COR-L47 (cell line): ENCODE measurements around the gene HES7.
"Not testable (repeated sequence)": the region's sequence is repeated elsewhere in the genome, so short reads cannot be mapped to it uniquely, and the experiment has no call there.

ENCODE experiments used
- DNase-seq: peaks from one replicate; lab custom pipeline; 2025; lab: John Stamatoyannopoulos, UW

The HES7 gene

DNA sequence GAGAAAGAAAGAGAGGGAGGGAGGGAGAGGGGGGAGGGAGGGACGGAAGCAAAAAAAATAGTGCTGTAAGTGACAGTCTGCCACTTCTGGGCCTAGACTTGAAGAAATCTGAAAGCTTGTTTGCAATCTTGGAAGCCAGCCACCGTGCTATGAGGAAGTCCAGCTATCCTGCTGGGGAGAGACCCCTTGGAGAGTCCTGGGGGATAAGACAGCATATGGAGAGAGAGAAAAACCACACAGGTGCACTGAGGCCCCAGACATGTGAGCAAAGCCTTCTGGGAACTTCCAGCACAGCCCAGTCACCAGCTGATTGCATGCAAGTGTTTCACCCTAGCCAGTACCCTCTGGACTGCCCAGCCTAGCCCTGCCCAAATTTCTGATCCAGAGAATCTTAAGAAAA, 23.8 kb downstream of the HES7 start:
- DNase-seq, result no peak

DNA sequence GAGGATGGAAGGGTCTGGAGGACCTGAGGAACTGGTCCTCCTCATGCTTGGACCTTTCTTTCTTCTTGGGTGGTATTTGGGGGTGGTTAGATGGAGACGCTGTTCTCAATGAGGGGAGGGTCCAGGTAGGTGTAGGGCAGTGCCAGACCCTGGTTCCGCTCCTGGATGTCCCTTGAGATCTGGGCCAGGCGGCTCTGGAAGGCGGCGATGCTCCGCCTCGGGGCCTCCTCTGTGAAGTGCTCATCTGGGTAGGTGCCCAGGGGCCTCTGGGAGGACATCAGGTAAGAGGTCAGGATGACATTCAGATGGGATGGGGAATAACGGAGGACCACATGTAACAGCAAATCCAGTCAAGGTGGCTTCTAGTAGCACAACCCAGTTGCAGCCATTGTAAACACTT, 27.4 kb downstream of the HES7 start:
- DNase-seq, result no peak

DNA sequence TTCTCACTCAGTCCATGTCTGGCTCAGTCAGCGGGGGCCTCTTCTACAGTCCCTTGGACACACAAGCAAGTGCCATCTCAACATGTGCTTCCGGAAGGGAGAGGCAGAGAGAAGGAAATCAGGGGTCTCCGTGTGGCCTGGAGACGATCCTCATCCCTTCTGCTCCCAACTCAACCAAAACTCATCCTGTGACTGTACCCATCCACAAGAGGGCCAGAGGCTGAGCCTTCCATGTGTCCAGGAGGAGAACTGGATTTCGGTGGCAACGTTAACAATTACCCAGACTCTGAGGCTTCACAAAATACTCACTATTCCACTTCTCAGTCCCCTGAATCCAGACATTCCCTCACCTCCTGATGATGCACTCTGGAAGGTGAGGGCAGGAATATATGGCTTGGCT, 28.5 kb downstream of the HES7 start:
- DNase-seq, result no peak

DNA sequence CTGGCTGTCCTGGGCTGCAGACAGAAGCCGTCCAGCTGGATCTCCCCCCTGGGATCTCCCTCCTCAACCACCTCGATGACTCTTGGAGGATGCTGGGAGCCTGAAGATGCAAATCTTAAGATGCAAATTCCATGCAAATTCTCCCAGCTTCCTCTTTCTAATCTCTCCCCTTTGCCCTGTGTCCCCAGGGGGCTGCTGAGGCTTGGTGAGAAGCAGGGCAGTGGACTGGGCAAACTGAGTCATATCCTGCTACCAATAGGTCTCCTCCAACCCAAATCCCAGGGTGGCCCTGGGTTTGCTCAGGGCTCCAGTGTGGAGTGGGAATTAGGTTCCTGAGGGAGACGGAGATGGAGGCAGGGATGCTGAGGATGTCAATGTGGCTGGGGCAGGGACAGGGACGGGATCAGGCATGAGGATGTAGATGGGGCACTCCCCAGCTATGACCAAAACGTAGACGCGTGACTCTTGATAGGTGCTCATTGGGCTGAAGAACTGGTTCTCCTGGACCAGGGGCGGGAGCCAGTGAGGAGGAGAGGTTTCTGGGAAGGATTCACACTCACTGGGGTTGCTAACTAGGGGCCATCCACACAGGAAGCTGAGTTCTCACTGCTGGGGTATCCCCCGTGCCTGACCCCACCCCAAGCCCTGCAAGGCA, 32.7 kb downstream of the HES7 start:
- DNase-seq, result no peak

DNA sequence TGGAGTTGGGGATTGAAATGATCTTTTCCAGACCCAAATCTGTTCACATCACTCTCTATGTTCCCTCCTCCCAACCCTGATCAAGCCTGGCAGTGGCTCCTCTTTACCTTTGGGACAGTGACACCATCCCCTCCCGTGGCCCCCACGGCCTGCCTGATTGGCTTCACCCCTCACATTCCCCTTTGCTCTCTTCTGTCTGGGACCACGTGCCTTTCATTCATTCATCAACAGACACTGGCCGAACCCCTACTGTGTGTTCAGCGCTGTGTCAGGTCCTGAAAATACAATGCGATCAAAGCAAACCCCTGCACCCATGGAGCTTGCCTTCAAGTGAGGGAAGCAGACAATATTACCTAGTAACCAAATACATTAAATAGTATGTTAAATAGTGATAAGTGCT, 34.2 kb downstream of the HES7 start:
- no peak for DNase-seq

DNA sequence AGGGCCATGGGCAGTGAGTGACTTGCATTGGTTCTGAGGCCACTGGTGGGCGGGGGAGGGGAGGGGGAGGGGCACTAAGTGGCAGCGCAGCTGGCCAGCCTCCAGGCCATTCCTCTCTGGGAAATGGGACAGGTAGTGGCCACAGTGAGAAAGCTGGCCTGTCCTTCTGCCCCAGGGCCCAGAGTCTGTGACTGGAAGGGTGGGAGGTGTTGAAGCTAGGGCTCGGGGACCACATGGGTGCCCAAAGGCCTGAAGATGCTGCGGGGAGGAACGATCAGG, 36.0 kb downstream of the HES7 start:
- DNase-seq, result no peak

DNA sequence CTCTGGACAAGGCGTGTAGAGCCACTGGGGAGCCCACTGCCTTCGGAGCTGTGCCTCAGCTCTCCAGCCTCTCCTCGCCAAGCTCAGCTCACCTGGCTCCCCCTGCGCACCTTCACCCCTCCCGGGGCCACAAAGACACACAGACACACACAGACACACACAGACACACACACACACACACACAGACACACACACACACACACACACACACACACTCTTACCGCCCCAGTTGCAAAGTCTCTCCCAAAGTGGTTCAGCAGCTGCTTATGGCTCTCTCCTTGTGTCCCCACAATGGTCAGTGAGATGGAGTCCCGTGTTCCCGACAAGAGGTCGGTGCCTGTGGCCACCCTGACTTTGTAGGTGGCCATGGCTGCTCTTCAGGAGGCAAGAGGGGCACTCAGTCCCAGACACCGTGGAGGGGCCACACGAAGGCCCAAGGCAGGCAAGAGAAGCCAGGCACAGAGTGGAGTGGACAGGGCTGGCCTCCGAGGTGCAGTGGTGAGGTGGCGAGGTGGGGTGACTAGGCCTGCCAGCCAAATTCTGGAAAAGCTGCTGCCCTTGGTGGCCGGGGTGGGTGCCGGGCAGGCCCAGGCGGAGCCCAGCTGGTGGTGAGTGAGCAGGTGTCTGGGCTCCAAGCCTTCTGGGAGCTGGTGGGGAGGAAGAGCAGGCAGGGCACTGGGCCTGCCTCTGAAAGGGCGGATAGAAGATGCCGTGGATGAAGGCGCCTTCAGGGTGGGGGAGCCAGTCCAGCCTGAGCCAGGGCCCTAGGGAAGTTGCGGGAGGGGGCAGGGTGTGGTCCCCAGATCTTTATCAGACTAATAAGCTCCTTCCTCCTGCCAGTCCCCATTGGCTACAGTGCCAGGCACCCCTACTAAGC, 36.6 kb downstream of the HES7 start, which contains the start of gene ALOX12B:
TSS of gene ALOX12B (minus strand) at position 642 of the 877 bp plus-strand sequence. CDS start at position 368, 274 bp downstream.
- no peak for DNase-seq

DNA sequence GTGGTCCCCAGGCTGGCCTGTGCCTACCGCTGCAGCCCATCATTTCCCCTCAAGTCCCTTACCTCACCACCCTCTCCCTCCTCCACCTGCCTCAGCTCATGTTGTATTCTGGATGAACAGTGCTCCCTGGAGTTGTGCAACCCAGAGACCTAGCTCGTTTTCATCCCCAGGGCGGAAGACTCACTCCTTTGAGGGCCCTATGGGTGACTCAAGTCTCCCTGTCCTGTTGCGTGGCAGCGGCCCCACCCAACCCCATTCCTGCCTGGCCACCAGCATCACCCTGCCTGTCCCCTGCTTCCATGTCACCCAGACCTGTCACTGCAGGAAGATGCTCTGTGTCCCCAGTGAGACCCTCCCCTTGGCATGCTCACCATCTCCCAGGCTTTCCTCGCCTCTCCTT, 39.7 kb downstream of the HES7 start:
- DNase-seq, result no peak

DNA sequence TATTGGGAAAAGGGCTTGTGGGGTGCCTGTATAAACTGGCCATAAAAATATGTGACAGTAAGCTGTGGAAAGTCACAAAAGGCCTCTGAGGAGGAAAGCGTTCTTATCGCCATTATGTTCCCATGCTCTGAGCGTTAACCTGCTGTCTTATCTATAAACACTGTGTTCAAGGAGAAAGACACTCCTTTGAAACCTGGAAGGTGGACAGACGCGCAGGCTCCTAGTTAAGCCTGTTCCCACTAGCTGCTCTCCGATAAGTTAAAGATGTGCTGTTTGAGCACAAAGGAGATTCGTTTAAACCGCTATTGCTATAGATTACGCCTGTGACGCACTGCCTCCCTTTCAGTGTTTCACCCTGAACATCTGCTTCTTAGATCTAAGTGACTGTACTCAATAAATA, 41.6 kb downstream of the HES7 start:
- DNase-seq, result no peak

DNA sequence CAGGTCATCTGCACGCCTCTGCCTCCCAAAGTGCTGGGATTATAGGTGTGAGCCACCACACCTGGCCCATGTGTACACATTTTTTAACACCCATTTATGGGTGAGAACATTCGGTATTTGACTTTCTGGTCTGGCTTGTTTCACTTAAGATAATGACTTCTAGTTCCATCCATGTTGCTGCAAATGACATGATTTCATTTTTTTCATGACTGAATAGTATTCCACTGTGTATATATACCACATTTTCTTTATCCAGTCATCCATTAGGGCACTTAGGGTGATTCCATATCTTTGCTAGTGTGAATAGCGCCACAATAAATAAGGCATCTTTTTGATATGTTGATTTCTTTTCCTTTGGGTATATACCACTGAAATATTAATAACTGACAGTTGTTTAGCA, 42.0 kb downstream of the HES7 start:
- no peak for DNase-seq

DNA sequence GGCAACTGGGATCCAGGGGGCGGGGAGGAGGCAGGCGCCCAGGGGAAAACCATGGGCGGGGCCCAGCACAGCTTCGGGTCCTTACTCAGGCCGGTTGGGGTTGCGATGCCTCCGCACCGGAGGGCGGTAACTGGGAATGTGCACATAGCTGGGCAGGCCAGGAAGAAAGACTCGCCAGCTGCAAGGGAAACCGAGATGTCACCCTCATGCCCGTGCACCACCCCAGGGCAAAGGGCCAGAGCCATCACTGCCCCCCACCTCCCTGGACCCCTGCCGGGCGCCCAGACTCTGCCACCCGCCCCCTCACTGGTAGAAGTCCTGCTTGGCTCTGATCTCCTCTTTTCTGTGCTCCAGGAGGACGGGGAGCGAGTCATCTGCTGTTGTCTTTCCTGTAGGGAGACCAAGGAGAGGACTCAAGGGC, 43.1 kb downstream of the HES7 start:
- DNase-seq, result no peak

DNA sequence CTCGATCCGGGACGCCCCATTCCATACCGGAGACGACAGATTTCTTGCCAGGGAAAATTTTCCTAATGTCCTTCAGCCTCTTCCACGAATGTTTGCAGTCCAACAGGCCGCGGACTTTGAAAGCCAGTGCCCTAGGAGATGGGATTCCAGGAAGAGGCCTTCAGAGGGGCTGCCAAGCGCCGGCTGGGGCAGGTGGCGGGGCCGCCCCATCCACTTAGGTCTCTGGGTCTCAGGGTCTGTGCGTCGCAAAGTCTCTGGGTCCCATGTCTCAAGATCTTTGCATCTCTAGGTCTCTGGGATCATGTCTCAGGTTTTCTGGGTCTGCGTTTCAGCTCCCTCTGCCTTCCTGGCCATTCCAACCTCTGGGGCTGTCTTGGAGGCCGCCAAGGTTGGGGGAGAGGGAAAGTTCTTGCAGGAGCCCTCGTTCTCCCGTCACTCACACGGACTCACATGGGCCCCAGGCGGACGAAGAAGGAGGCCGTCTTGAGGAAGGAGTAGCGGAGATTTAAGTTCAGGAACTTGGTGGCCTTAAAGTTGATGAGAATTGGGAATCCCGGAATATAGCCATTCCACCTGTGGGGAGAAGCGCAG, 43.6 kb downstream of the HES7 start:
- no peak for DNase-seq

DNA sequence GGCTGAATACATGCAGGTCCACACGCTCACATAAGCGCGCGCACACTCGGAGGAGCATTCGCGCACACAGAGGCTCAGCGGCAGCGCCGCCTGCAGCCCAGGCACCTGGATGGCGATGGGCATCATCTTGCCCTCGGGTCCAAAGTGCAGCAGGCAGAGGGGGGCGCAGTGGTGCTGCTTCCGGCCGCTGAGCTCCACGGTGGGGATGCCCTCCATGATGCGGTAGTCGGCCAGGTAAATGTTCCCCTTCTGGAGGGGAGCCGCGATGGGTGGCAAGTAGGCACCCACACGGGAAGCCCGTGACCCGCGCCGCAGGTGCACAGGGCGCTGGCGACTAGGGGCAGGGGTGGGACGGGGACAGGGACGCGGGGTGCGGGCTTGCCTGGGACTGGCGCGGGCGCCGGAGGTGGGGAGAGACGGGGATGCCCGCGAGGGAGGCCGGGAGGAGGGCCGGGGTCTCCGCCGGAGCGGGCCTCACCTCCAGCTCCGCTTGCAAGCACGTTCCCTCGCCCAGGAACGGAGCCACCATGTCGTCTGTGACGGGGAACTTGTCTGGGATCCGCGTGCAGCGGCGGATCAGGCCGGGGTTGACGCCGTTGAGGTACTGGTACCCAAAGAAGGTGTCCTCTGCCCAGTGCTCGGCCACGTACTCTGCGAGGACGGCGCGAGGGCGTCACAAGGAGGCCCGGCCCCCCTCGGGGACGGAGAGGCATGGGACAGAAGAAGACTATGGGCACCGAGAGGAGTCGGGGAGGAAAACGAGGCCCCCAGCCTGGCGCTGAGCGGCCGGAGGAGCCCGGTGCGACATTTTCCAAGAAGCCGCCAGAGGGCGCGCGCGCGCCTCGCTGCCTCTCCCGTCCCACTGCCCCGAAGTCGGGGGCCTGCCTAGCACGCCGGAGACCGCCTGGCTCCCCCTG, 44.4 kb downstream of the HES7 start:
- peak; percentile 30 for DNase-seq

DNA sequence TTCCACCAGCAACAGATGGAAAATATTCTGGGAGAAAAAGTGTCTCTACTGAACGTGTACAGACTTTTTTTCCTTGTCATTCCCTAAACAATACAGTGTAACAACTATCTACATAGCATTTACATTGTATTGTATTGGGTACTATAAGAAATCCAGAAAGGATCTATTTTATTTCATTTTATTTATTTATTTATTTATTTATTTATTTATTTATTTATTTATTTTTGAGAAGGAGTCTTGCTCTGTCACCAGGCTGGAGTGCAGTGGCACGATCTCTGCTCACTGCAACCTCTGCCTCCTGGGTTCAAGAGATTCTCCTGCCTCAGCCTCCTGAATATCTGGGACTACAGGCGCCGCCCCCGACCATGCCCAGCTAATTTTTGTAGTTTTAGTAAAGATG, 46.0 kb downstream of the HES7 start:
- not testable (repeated sequence) for DNase-seq

DNA sequence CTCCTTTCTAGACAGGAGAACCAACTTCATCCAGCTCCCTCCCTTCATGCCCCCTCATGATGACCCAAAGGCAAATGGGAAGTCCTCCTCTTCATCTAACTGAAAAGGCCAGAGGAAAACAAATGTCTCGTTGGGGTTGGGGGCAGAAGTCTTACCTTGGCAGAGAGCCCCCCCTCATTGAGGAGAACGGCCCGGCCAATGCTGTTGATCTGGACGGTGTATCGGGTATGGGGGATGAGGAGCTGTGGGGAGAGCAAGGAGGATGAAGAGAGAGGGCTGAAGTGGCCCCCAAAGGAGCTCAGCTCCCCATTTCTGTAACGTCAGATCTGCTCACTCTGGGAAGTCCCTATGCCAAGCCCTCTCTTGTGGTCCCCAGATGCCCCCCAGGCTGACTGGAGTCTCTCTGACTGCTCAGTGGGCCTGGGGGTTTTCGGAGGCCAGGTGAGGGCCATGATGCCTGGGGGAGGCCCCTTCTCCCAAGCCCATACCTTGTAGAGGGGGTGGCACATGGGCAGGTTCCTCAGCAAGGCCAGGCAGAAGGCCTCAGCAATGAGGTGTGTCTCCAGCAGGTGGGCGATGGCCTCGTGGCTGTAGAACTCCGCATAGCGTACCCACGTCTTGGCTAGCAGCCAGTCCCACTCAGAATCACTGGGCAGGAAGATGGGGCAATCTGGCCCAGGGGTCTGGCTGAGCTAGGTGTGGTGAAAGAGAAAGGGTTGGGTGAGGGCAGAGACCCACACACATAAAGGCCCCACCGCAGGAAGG, 47.2 kb downstream of the HES7 start:
- DNase-seq, result no peak

DNA sequence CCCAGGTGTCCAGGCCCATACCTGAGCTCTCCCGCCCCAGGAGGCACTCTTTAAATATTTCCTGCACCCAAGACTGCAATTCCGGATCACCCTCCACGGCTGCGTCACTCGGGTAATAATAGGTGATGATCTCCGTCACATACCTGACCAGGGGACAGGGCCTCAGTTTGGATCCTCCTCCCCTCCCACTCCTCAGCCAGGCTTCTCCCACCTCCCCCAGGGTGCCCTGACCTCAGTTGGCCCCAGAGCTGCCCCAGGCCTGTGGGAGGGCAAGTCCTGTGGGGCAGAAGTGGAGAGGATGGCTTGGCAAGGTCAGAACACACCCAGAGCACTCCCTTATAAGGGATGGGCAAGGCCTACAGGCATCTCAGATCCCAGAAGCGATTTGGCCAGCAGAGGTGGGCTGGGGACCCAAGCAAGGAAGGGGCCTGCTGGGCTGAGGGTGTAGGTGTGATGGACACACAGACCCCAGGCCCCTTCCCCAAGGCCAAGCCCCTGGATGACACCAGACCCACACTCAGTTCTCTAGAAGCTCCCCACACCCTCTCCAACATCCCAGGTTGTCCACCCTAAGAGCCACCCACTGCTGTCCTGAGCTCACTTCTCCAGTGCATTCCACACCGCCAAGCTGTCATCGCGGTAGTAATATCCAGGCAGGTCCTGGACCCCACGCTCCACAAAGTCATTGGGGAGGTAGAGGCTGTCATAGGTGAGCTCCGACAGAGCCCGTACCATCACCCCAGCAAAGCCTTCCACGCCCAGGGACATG, 48.1 kb downstream of the HES7 start:
- no peak for DNase-seq

DNA sequence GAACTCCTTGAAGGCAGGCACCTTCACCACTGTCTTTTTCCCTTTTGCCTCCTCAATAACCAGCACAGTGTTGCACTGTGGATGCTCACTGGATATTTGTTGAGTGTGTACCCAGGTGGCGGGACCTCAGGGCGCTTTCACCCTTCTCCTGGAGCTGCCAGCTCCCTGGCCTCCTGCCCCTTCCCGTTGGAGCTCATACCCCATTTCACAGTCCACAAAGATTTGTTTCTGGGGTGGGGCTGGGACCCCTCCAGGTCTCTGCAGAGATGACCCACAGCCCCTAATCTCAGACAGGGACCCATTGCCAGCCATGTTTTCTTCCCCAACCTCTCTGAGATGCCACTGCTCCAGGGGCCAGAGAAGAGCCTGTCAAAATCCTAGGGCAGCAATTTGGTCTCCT, 48.8 kb downstream of the HES7 start:
- DNase-seq, result no peak

DNA sequence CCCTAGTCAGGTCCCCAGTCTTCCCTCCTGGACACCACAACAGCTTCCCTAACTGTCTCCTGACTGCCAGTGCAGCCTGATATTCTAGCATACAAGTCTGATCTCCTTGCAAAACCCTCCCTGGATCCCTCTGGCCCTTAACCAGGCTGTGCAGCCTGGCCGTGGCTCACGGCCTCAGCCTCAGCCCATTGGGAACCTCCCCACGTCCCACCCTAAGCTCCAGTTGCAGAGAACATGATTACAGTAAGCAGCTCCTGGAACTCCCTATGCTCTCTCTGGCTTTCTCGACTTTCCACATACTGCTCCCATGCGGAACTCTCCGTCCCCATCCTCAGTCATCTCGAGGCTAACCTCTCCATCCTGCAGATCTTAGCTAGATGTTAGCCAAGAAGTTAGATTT, 49.4 kb downstream of the HES7 start:
- no peak for DNase-seq

DNA sequence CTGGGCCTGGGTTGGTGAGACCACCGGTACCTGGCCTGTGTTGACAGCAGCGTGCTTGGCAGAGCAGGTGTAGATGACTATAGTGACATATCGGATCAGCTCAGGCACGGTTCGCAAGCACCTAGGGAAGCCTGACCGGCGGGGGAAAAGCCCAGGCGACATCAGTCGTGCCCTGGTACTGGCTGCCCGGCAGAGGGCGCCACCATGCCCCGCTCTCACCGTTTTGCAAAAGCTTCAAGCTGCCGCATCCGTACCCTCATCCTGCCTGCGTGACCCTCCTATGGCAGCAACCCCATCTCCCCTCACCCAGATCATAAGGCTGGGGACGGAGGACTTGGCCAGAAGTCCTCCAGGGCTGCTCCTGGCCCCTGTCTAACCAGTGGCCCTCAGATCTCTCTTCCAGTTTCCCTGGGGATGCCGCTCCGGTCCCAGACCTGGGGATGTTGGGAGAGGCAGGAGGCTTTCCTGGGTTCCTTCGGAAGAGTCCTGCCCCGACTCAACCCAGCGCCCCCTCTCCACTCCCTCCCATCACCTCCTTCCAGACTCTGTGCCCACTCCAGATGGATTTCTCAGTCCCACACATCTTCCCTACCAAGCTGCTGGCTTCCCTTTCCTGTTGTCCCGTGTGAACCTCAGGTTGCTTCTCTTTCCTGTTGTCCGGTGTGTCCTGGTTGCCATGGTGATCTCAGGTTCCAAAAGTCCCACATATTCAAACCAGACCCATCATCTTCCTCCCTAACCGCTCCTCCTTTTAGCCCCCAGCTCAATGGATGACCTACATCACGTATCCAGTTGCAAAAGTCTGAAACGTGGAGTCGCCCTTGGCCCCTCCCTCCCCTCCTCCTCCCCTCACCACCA, 50.0 kb downstream of the HES7 start:
- peak; percentile 29 for DNase-seq
